H9 (cell line): ENCODE measurements around the gene LRRC23. TPM values are rescaled to one million over a fixed set of nuclear protein-coding genes. Genes with fewer than 3 reads are reported as not detected.
A peak's percentile ranks its signal among the peaks of the same experiment; 100 is the strongest.

Source experiments
- DNase-seq: peaks from one replicate; pipeline ENCODE4 v3.0.0-alpha.2; 2017
- H2AFZ ChIP-seq: one replicate; pipeline ENCODE4 v1.6.1; 2013; ENCODE audit warnings: mild to moderate bottlenecking, low read length, control low read depth, moderate library complexity
- H2AK5ac ChIP-seq: 2 replicates; pipeline ENCODE4 v1.6.1; 2013; ENCODE audit warnings: low read length, control low read depth, mixed read lengths; ENCODE audit not compliant: insufficient read length
- H2BK120ac ChIP-seq: one replicate; pipeline ENCODE4 v1.6.1; 2013; ENCODE audit warnings: low read depth, mild to moderate bottlenecking, low read length, control low read depth, inconsistent platforms; ENCODE audit not compliant: poor library complexity, severe bottlenecking
- H2BK12ac ChIP-seq: 2 replicates; pipeline ENCODE4 v1.6.1; 2013; ENCODE audit warnings: low read length, control low read depth, mixed read lengths, low read depth; ENCODE audit not compliant: insufficient read length
- H2BK15ac ChIP-seq: 2 replicates; pipeline ENCODE4 v1.6.1; 2013; ENCODE audit warnings: low read depth, low read length, control low read depth
- H2BK20ac ChIP-seq: one replicate; pipeline ENCODE4 v1.6.1; 2013; ENCODE audit warnings: low read depth, mild to moderate bottlenecking, low read length, control low read depth, inconsistent platforms; ENCODE audit not compliant: poor library complexity, severe bottlenecking
- H2BK5ac ChIP-seq: 2 replicates; pipeline ENCODE4 v1.6.1; 2013; ENCODE audit warnings: low read length, control low read depth, mixed read lengths; ENCODE audit not compliant: insufficient read length
- H3K14ac ChIP-seq: 2 replicates; pipeline ENCODE4 v1.6.1; 2013; ENCODE audit warnings: low read length, control low read depth; ENCODE audit not compliant: insufficient read depth
- H3K18ac ChIP-seq: 2 replicates; pipeline ENCODE4 v1.6.1; 2013; ENCODE audit warnings: low read depth, mild to moderate bottlenecking, mixed read lengths, low read length, control low read depth; ENCODE audit not compliant: insufficient read length
- H3K23ac ChIP-seq: 2 replicates; pipeline ENCODE4 v1.6.1; 2013; ENCODE audit warnings: low read length, control low read depth, mixed read lengths, low read depth; ENCODE audit not compliant: insufficient read length
- H3K23me2 ChIP-seq: 2 replicates; pipeline ENCODE4 v1.6.1; 2013; ENCODE audit warnings: low read depth, mild to moderate bottlenecking, mixed read lengths, low read length, control low read depth; ENCODE audit not compliant: insufficient read length, poor library complexity, severe bottlenecking
- H3K27ac ChIP-seq: 2 replicates; pipeline ENCODE4 v1.5.1; 2013; ENCODE audit warnings: low read length, control low read depth, mixed read lengths, low read depth; ENCODE audit not compliant: insufficient read length
- H3K27me3 ChIP-seq: 2 replicates; pipeline ENCODE4 v1.6.1; 2013; ENCODE audit warnings: low read length, control low read depth, inconsistent platforms; ENCODE audit not compliant: insufficient read depth
- H3K4ac ChIP-seq: 2 replicates; pipeline ENCODE4 v1.6.1; 2013; ENCODE audit warnings: low read depth, mild to moderate bottlenecking, control low read depth, inconsistent platforms, low read length, moderate library complexity
- H3K4me1 ChIP-seq: 2 replicates; pipeline ENCODE4 v1.6.1; 2013; ENCODE audit warnings: low read length, control low read depth, inconsistent platforms; ENCODE audit not compliant: insufficient read depth
- H3K4me2 ChIP-seq: 2 replicates; pipeline ENCODE4 v1.6.1; 2013; ENCODE audit warnings: low read length, control low read depth, mixed read lengths; ENCODE audit not compliant: insufficient read length, insufficient read depth
- H3K56ac ChIP-seq: 2 replicates; pipeline ENCODE4 v1.6.1; 2013; ENCODE audit warnings: low read depth, mild to moderate bottlenecking, mixed read lengths, low read length, control low read depth; ENCODE audit not compliant: insufficient read length
- H3K79me1 ChIP-seq: 2 replicates; pipeline ENCODE4 v1.6.1; 2013; ENCODE audit warnings: low read depth, mild to moderate bottlenecking, moderate library complexity, low read length, control low read depth, inconsistent platforms; ENCODE audit not compliant: insufficient read depth, poor library complexity, severe bottlenecking
- H3K79me2 ChIP-seq: 2 replicates; pipeline ENCODE4 v1.6.1; 2013; ENCODE audit warnings: low read length, control low read depth, inconsistent platforms; ENCODE audit not compliant: insufficient read depth
- H3K9ac ChIP-seq: 2 replicates; pipeline ENCODE4 v1.6.1; 2013; ENCODE audit warnings: low read length, control low read depth, mixed read lengths; ENCODE audit not compliant: insufficient read length; ENCODE audit errors: extremely low read depth
- H3K9me3 ChIP-seq: one replicate; pipeline ENCODE4 v1.6.1; 2013; ENCODE audit warnings: low read depth, low read length, inconsistent platforms; ENCODE audit not compliant: control insufficient read depth
- H3T11ph ChIP-seq: one replicate; pipeline ENCODE4 v1.6.1; 2013; ENCODE audit warnings: mild to moderate bottlenecking, low read length, control low read depth, inconsistent platforms
- H4K20me1 ChIP-seq: one replicate; pipeline ENCODE4 v1.6.1; 2013; ENCODE audit not compliant: control insufficient read depth, insufficient read length, insufficient read depth
- H4K5ac ChIP-seq: 2 replicates; pipeline ENCODE4 v1.6.1; 2013; ENCODE audit warnings: low read depth, mild to moderate bottlenecking, mixed read lengths, low read length, control low read depth; ENCODE audit not compliant: insufficient read length
- H4K8ac ChIP-seq: replicated peaks from 2 replicates; pipeline ENCODE4 v1.6.1; 2013; ENCODE audit warnings: low read length, control low read depth, mixed read lengths, low read depth; ENCODE audit not compliant: insufficient read length
- H4K91ac ChIP-seq: 2 replicates; pipeline ENCODE4 v1.6.1; 2013; ENCODE audit warnings: low read depth, mild to moderate bottlenecking, moderate library complexity, mixed read lengths, low read length, control low read depth; ENCODE audit not compliant: insufficient read length
- H3K27ac Mint-ChIP-seq, 3 experiments: 2 replicates in 2 of 3; 3 replicates in 1 of 3; pipeline ENCODE4 v1.8.0; 2020 to 2021; ENCODE audit warnings: mixed read lengths in 3 of 3, mild to moderate bottlenecking in 1 of 3, moderate library complexity in 1 of 3
- H3K27me3 Mint-ChIP-seq: 2 replicates; pipeline ENCODE4 v1.8.0; 2021; ENCODE audit warnings: low read depth, mild to moderate bottlenecking, moderate library complexity, mixed read lengths
- H3K36me3 Mint-ChIP-seq, 3 experiments: 2 replicates in 2 of 3; 3 replicates in 1 of 3; pipeline ENCODE4 v1.8.0; 2020 to 2021; ENCODE audit warnings: low read depth in 3 of 3, mixed read lengths in 3 of 3; ENCODE audit not compliant: insufficient read depth in 1 of 3
- H3K4me1 Mint-ChIP-seq, 2 experiments: 2 replicates each; pipeline ENCODE4 v1.8.0; 2020; ENCODE audit warnings: mixed read lengths in 2 of 2
- H3K4me3 Mint-ChIP-seq, 2 experiments: 2 replicates in 1 of 2; 3 replicates in 1 of 2; pipeline ENCODE4 v1.8.0; 2020 to 2021; ENCODE audit warnings: mild to moderate bottlenecking in 2 of 2, mixed read lengths in 2 of 2, moderate library complexity in 1 of 2
- H3K9me3 Mint-ChIP-seq, 2 experiments: 2 replicates in 1 of 2; 3 replicates in 1 of 2; pipeline ENCODE4 v1.8.0; 2020; ENCODE audit warnings: mild to moderate bottlenecking in 2 of 2, mixed read lengths in 2 of 2, moderate library complexity in 1 of 2
- WGBS: extraction: QIAGEN DNeasy Blood & Tissue Kit; methylation state at CpG from one replicate; pipeline ENCODE4 v1.1.7; 2013; ENCODE audit warnings: missing lambda C conversion rate, low lambda C conversion rate, mixed read lengths; ENCODE audit not compliant: insufficient read length; ENCODE audit errors: extremely low coverage; 5-methylcytosine and 5-hydroxymethylcytosine counted together
- total RNA-seq: library from RNA; stranded (reverse); gene quantifications from 2 replicates; pipeline ENCODE4 v1.2.1, GENCODE V29; 2021
- TF ChIP-seq, protein P1 (sequence below): fragments of 200-600 bp; sonication (generic); conservative IDR thresholded peaks from 3 replicates; pipeline ENCODE4 v1.8.0; 2021; ENCODE audit warnings: antibody characterized with exemption, mild to moderate bottlenecking

Gene LRRC23
- total RNA-seq, 1 experiment from 2014 or later = 2.1 TPM

DNA sequence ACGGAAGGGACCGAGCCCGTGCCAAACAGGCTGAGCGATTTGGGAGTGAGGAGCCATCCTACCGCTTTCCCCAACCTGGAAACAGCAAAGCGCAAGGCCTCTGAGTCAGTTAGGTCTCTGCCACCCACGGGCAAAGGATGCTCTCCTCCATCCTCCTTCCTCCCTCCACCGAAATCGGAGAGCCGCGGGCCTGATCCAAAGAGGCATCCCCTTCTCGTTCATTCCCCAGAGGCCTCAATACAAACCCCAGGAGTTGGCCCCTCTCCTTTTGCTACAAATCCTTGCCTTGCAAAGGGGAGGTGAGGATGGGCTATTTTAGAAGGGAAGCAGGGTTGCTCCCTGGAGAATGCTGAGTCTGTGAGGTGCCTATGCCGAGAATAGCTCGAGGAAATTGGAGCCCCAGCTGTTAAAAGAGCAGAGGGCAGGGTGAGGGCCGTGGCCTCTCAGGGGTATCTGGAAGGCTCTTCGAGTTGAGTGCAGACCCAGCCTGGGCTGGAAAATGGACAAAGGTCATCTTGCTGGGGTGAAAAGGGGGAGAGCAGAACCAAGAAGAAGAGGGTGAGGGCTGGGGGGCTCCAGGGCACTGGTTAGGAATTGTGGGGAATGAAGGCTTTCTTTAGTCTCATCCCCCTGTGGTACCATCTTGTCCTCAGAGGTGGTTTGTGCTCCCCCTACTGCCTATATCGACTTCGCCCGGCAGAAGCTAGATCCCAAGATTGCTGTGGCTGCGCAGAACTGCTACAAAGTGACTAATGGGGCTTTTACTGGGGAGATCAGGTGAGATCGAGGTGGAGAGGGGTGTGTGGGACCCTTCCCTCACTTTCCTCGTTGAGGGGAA, 36.2 kb upstream of the LRRC23 start:
- H3K23ac ChIP-seq = no peak overlapping the region
- H2BK5ac ChIP-seq = no peak overlapping the region
- no peak overlapping the region for H2BK20ac ChIP-seq
- H2AK5ac ChIP-seq = no peak overlapping the region
- H2BK15ac ChIP-seq = no peak overlapping the region
- no peak overlapping the region for H3K18ac ChIP-seq
- no peak overlapping the region for H3K56ac ChIP-seq
- no peak overlapping the region for H4K5ac ChIP-seq
- Mint-ChIP-seq H3K27me3 (no peaks in the 10 kb centered on the region; the same call in 1 of the 2 replicates), H3K9me3 (no peaks in the 10 kb centered on the region; a peak in 1 of 5 replicates), H3K27ac (peak overlapping the region; percentile 85 to 96 (median 92); a peak in 6 of 7 replicates), H3K4me1 (peaks cover 50 to 55% of the 10 kb centered on the region in 2 experiments), H3K36me3 (peaks cover 42 to 69% (median 57%) of the 10 kb centered on the region in 3 experiments), H3K4me3 (peak overlapping the region; percentile 91 to 95)
- no peaks in the 10 kb centered on the region for H3K27me3 ChIP-seq
- H2AFZ ChIP-seq = no peak overlapping the region
- H2BK12ac ChIP-seq = no peak overlapping the region
- no peak overlapping the region for H4K8ac ChIP-seq
- no peak for DNase-seq
- H4K91ac ChIP-seq = no peak overlapping the region
- no peak overlapping the region for H3T11ph ChIP-seq
- WGBS = no CpG with 5 or more reads among the region's 22 CpGs
- peak overlapping the region; percentile 94 for H3K4me2 ChIP-seq
- no peaks in the 10 kb centered on the region for H3K9me3 ChIP-seq
- H3K4me1 ChIP-seq = no peaks in the 10 kb centered on the region; the same call in 1 of the 2 replicates
- peaks cover 5% of the 10 kb centered on the region; the same call in 1 of the 2 replicates for H3K79me2 ChIP-seq
- H3K79me1 ChIP-seq = no peaks in the 10 kb centered on the region
- no peak overlapping the region for H3K4ac ChIP-seq
- H4K20me1 ChIP-seq = no peaks in the 10 kb centered on the region
- H2BK120ac ChIP-seq = no peak overlapping the region
- TF ChIP-seq, protein P1, sequence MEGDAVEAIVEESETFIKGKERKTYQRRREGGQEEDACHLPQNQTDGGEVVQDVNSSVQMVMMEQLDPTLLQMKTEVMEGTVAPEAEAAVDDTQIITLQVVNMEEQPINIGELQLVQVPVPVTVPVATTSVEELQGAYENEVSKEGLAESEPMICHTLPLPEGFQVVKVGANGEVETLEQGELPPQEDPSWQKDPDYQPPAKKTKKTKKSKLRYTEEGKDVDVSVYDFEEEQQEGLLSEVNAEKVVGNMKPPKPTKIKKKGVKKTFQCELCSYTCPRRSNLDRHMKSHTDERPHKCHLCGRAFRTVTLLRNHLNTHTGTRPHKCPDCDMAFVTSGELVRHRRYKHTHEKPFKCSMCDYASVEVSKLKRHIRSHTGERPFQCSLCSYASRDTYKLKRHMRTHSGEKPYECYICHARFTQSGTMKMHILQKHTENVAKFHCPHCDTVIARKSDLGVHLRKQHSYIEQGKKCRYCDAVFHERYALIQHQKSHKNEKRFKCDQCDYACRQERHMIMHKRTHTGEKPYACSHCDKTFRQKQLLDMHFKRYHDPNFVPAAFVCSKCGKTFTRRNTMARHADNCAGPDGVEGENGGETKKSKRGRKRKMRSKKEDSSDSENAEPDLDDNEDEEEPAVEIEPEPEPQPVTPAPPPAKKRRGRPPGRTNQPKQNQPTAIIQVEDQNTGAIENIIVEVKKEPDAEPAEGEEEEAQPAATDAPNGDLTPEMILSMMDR = peak; percentile 15; the same call in 1 of the 3 replicates
- H3K27ac ChIP-seq = no peak overlapping the region
- peak overlapping the region; percentile 37; the same call in 1 of the 2 replicates for H3K14ac ChIP-seq
- peaks cover 16% of the 10 kb centered on the region for H3K23me2 ChIP-seq
- H3K9ac ChIP-seq = peak overlapping the region; percentile 60
